ENCODE measurements around the gene FIZ1.

DNA sequence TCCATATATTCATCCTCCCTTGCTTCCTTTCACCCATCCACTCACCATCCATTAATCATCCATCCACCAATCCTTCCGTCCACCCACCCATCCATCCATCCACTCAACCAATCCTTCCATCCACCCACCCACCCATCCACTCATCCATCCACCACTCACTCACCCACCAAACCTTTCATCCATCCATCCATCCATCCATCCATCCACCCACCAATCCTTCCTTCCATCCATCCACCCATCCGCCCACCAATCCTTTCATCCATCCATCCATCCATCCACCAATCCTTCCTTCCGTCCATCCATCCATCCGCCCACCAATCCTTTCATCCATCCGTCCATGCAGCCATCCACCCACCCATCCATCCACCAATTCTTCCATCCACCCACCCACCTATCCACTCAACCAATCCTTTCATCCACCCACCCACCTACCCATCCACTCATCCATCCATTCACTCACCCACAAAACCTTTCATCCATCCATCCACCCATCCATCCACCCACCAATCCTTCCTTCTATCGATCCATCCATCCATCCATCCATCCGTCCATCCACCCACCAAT is 56.9 kb downstream of the FIZ1 start:
- TF ChIP-seq YY1 (IDR thresholded peaks at IDR 0.05; ENCODE audit: insufficient read depth, insufficient read length): no peak
- no peak for TF ChIP-seq ZNF274 (IDR thresholded peaks at IDR 0.05; ENCODE audit: low read depth, low read length)
- TF ChIP-seq SUZ12 (IDR thresholded peaks at IDR 0.05; ENCODE audit: extremely low read depth, insufficient read depth, insufficient read length): no peak

Data from NT2/D1 (cell line).